ENCODE measurements around the gene MEIOSIN.
"Not testable (repeated sequence)": the region's sequence is repeated elsewhere in the genome, so short reads cannot be mapped to it uniquely, and the experiment has no call there.

The MEIOSIN gene

GRCh38 chr19:45733160-45733810 is at the start of gene MEIOSIN:
MEIOSIN (plus strand) TSS chr19:45733439; CDS start chr19:45735377, 1,938 bp downstream.
- no peak for DNase-seq (ENCODE audit: low read depth)

- not testable (repeated sequence) for DNase-seq (ENCODE audit: low read depth)
These were observed 48.2 kb upstream of the MEIOSIN start for GRCh38 chr19:45685045-45685444.

GRCh38 chr19:45687599-45687998 is 45.6 kb upstream of the MEIOSIN start:
- DNase-seq (ENCODE audit: low read depth): no peak

- DNase-seq (ENCODE audit: low read depth): peak; percentile 93
These were observed 41.6 kb upstream of the MEIOSIN start, which contains the start of gene SNRPD2 for GRCh38 chr19:45691516-45692186. SNRPD2 (minus strand) TSS chr19:45691953; CDS start chr19:45691888, 65 bp downstream.

GRCh38 chr19:45692187-45693105 is 40.8 kb upstream of the MEIOSIN start, which contains the start of gene QPCTL:
QPCTL (plus strand) TSS chr19:45692666; CDS start chr19:45692704, 38 bp downstream.
- peak; percentile 100 for DNase-seq (ENCODE audit: low read depth)

GRCh38 chr19:45693106-45693788 is 40.0 kb upstream of the MEIOSIN start:
- no peak for DNase-seq (ENCODE audit: low read depth)

- DNase-seq (ENCODE audit: low read depth): no peak
These were observed 31.6 kb upstream of the MEIOSIN start for GRCh38 chr19:45701676-45702075.

- DNase-seq (ENCODE audit: low read depth): no peak
These were observed 28.1 kb upstream of the MEIOSIN start for GRCh38 chr19:45705115-45705514.

GRCh38 chr19:45705710-45706415 is 27.4 kb upstream of the MEIOSIN start:
- no peak for DNase-seq (ENCODE audit: low read depth)

- DNase-seq (ENCODE audit: low read depth): no peak
These were observed 22.7 kb upstream of the MEIOSIN start for GRCh38 chr19:45710356-45711130.

- no peak for DNase-seq (ENCODE audit: low read depth)
These were observed 21.2 kb upstream of the MEIOSIN start for GRCh38 chr19:45711851-45712698.

GRCh38 chr19:45712699-45713067 is 20.6 kb upstream of the MEIOSIN start:
- DNase-seq (ENCODE audit: low read depth): no peak

- DNase-seq (ENCODE audit: low read depth): no peak
These were observed 20.1 kb upstream of the MEIOSIN start for GRCh38 chr19:45713141-45713540.

- DNase-seq (ENCODE audit: low read depth): no peak
These were observed 18.1 kb upstream of the MEIOSIN start for GRCh38 chr19:45715139-45715538.

- peak; percentile 20 for DNase-seq (ENCODE audit: low read depth)
These were observed 16.7 kb upstream of the MEIOSIN start for GRCh38 chr19:45716359-45717130.

GRCh38 chr19:45717131-45717982 is 15.9 kb upstream of the MEIOSIN start:
- peak; percentile 100 for DNase-seq (ENCODE audit: low read depth)

- DNase-seq (ENCODE audit: low read depth): peak; percentile 39
These were observed 15.1 kb upstream of the MEIOSIN start for GRCh38 chr19:45717983-45718650.
